A673 (cell line): ENCODE data around the gene MGMT.

Experiments
- CTCF ChIP-seq: fragments of 300-800, 200-600 bp; sonication (generic); conservative IDR thresholded peaks from 2 replicates; pipeline ENCODE4 v1.5.1; 2017; ENCODE audit warnings: low read depth, mild to moderate bottlenecking, antibody characterized with exemption, low read length, moderate library complexity, mixed read lengths
- EZH2 ChIP-seq: fragments of 200-600 bp; sonication (generic); IDR thresholded peaks from 2 replicates; pipeline ENCODE4 v1.6.1; 2017; ENCODE audit warnings: borderline replicate concordance, low read depth, mild to moderate bottlenecking, mixed read lengths, antibody characterized with exemption, low read length; ENCODE audit not compliant: poor library complexity, severe bottlenecking

GRCh38 chr10:129642427-129642826, 175.4 kb downstream of the MGMT start:
- TF ChIP-seq CTCF (no peak), EZH2 (no peak)
